Activated CD4-positive, alpha-beta T cell treated with anti-CD3 and anti-CD28 coated beads for 48 hours (primary cell): ENCODE measurements around the gene HPCAL1.

Source experiments
- DNase-seq: peaks from one replicate; pipeline ENCODE4 v3.0.0-alpha.2; 2020

Gene HPCAL1

DNA sequence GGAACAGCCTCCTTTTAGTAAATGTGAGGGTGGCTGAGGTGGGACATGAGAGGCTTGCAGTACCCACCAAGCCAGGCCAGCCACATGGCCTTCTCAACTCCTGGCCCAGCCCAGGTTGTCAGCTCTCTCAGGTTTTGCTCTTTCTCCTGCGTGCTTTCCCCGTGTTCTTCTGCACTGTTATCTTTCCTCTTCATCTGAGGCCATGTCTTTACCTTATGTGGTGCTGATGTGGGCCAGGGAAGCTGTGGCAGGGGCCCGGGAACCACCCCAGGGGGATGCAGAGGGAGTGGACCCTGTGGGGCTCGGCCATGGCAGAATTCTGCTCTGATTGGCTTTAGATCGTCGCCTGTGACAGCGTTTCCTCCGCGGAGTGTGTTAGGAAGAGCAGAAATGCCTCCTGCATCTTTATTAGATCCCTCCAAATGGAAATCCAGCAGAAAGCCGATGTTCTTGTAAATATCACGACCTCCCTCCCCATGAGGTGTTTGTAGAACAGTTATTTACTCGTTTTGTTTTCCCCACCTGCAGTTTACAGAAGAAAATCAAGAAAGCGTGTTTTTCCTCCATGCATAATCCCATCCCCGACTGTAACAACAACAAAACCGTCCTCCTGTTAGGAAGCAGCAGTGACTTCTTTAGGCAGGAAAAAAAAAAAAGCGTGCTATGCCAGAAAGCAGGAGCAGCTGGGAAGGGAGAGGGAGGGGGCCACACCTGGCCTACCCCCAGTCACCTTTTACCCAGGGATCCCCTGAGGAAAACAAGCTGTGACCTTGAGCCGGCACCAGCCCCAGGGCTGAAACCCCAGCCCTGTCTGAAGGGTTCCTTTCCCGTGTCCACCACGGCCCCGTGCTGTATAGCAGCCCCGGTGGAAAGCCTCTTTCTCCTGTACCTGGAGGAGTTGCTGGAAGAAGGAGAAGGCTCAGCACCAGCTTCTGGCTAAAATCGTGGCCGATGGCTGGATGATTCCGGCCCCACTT is 54.8 kb downstream of the HPCAL1 start:
- no peak for DNase-seq

DNA sequence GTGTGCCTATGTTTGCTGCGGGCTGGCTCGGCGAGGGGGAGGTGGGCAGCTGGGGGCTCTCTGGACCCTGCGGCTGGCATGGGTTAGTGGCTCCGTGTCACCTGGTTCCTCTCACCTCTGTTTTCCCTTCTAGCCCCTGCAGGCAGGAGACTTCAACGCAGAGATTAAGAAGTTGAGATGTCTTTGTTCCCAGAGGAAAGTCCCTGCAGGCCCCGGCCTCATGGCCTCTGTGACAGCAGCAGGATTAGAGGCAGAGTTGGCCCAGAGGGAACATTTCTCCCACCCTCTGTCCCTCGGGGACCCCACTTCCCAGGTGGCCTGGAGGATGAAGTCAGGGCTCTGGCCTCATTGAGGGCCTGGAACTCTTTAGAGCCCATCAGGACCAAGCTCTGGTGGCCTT is 56.5 kb downstream of the HPCAL1 start:
- DNase-seq: no peak

DNA sequence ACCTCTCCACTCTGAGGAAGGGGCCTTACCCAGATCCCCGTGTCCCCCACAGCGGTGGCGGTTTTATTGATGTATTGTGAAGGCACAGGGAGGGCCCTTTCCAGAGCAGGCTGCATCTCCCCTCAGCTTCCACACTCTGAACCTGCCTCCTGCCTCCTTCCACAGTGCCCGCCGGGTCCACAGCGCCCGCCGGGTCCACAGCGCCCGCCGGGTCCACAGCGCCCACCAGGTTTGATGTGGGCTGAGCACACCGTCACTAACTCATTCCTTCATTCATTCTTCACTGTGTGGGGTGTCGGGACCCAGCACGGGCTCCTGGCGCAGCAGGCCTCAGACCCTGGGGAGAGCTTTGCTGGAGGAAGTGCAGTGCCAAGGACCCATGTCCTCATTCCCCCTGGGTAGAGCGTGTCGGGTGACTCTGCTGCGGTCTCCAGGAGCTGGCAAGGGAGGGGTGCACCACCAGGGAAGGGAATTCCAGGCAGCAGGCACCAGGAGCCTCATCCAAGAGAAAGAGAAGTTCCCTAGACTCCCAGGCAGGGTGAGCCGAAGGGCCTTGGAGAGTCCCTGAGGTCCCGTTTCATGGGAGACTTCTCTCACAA is 57.1 kb downstream of the HPCAL1 start:
- DNase-seq: no peak

DNA sequence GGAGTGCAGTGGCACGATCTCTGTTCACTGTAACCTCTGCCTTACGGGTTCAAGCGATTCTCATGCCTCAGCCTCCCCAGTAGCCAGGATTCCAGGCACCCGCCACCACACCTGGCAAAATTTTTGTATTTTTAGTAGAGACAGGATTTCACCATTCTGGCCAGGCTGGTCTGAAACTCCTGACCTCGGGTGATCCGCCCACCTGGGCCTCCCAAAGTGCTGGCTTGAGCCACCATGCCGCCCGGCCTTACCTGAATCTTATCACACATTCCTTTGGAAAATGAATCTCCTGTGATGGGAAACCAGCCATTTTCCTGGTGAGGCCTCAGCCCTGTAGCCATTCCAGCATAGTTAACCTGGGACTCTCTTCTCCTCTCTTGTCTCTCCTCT is 57.8 kb downstream of the HPCAL1 start:
- no peak for DNase-seq

DNA sequence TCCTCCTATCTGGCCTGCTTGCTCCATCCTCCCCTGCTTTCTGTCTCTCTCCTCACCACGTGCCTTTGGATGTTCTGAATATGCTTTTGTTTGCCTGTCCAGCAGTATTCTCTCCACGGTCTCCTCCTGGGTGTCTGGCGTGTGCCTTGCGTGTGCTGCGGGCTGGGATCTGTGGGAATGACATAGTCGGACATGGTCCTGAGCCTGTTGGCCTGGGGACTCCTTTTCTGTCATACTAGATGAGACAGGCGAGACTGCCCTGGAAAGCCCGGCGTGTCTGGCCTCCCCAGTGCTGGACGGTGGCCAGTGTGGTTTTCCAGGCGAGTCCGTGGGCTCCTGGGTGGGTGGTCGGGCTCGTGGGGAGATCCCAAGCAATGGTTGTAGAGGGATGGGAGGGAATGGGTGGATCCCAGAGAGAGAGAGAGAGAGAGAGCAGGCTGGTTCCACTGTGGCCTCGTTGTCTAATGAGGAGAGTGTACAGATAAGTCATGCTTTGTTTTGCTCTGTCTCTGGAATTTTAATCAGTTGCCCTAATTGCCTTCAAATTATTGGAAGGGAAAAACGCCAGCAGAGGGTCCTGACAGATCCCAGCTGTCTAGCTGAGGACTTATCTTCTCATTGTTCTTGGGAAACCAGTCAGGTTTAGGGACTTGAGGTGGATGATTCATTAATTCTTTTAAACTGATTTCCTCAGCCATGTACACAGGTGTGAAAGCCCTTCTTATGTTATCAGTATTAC is 58.3 kb downstream of the HPCAL1 start:
- DNase-seq: no peak

DNA sequence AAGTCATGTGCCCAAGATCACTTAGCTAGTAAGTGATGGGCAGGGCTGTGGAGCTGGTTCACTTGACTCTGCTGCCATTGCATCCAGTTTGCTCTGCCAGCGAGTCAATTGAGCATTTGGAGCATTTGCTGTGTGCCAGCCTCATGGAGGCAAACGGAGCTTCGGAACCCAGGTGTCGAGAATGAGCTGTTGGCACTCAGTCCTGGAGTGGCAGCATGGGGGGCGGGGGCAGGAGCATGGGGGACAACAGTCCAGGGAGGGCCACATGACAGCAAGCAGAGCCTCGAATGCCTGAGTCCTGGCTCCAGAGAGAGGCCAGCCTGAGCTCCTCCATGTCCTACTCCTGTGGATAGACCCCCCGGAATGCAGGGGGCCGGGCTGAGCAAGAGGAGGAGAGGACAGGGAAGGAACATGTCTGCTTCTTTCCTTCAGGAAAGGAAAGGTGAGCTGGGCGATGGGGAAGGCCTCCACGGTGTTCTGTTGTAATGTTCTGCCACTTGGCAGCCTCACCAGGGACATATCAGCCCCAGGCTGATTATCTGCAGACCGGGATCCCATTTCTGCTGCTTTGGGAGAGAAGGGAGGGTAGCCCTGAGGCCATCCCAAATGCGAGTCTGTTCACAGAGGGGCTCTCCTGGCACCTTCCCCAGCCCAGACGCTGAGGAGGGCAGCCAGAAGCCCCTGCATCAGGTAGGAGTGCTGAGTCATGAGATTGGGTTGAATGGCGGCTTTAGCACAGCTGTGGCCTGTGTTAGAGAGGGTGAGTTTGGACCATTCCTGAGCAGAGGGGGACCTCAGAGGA is 59.6 kb downstream of the HPCAL1 start:
- no peak for DNase-seq

DNA sequence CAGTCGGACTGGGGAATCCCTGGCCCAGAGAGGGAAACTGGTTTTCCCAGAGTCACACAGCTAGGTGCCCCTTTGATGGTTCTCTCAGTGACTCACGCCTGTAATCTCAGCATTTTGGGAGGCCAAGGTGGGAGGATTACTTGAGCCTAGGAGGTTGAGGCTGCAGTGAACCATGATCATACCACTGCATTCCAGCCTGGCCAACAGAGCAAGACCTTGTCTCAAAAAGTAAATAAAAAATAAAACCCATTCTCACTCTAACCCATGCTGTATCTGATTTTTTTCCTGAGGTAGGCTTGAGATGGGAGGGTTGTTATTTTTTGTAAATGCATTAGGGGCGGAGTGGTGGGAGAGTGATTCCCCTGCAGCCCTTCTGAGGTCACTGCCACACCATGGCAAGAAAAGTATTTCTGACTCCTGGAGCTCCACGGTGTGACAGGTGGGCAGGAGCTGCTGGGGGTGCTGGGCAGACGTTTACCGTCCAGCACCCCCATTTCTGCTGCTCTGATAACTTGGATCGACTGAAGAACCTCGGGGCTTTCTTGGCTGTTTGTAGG is 60.3 kb downstream of the HPCAL1 start:
- no peak for DNase-seq

DNA sequence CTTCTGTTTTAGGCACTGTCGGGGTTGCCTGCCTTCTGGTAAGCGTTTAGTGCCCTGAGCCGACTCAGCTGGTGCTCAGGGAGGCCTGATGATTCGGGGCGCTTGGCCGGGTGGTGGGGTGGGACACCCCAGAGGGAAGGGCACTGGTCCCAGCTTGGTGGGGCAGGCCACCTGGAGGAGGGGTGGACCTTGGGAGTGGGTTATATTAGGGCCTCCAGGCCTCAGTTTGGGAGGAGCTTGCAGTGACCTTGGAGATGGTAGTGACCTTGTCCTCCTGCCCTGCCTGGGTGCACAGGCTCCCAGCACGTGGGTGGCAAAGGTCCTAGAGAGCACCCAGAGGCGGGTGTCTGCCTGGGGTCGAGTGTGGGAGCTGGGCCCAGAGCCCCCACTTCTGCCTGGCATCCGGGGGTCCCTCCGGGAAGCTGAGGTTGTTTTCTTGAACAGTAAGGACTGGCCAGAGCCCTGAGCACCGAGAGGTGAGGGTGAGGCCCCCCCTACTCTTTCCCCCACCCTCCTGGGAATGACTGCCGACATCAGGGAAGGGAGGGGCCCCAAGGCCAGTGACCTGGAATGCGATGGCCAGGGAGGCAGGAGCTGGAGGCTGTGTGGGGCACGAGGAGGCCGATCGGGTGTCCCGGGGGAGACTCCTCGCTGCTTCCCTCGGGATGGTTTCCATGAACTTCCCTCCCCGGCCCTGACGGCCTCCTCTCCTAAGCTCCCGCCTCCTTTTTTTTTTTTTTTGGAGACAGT is 61.3 kb downstream of the HPCAL1 start:
- DNase-seq: no peak

DNA sequence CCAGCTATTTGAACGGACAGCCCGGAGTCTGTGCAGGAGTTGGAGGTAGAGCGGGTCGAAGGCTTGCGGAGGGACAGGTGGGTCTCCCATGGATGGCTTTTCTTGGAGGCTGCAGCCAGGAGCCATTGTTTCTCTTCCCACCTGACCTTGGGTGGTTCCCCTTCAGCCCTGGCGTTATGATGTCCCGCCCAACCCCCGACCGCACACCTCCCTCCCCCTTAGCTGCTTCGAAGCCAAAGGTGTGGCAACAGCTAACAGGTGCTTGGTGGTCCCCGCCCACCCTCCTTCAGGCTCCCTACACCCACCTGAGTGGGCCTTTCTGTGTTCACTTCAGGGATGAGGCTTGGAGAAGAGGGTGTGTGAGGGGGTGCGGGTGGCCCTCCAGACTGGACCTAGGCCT is 62.7 kb downstream of the HPCAL1 start:
- no peak for DNase-seq

DNA sequence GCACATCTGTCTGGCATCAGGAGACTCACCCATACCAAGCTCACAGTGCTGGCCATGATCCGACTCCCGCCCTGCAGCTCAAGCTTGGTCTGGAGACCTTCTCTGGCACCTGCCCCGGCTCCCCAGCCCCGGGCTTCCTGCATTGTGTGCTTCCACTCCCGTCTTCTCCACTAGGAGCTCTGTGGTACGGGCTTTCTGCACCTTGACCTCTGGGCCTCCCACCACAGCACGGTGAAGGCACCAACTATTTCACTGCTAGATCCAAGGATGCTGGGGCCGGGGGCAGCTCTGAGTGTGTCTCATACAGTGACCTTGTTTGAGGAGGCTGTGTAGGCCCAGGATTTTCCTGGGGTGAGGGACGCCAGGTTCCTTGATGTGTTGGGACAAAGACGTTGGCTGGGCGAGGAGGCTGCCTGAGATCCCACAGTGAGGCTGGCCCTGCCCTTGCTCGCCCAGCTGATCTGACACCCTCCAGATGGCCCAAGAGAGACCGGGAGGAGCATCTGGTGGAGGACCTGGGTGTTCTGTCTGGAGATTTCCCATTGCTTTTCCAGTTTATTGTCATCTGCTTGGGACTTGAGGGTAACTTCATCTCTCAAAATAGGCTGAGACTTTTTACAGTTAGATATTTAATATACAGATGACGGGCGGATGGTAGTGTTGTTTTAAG is 64.0 kb downstream of the HPCAL1 start:
- DNase-seq: no peak

DNA sequence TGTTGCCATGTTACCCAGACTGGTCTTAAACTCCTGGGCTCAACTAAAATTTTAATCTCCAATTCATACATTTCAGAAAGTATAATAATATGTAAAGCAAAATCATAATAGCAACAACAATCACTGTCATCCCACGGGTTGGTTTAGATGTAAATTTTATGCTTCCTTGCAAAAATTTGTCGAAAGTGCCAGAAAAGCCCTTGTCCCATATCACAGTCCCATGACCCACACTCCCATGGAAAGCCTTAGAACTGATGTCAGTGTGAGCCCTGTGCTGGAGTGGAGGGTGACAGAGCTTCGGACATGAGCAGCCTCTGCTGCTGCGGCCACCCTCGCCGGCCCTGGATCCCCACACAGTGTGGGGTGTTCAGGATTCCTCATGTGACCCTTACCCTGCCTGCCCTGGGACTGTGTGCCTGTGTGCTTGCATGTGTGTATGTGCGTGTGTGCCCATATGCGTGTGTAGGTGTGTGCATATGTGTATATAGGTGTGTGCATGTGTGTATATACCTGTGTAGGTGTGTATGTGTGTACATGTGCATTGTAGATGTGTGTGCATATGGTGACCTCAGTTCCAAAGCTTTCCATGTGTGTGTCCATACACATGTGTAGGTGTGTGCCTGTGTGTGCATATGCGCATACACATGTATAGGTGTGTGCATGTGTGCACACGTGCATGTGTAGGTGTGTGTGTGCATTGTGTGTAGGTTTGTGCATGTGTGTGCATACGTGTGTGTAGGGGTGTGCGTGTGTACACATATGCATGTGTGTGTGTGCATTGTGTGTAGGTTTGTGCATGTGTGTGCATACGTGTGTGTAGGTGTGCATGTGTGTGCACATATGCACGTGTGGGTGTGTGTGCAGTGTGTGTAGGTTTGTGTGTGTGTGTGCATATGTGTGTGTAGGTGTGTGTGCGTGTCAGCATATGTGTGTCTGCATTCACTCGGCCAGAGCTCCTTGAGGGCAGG is 65.1 kb downstream of the HPCAL1 start:
- no peak for DNase-seq

DNA sequence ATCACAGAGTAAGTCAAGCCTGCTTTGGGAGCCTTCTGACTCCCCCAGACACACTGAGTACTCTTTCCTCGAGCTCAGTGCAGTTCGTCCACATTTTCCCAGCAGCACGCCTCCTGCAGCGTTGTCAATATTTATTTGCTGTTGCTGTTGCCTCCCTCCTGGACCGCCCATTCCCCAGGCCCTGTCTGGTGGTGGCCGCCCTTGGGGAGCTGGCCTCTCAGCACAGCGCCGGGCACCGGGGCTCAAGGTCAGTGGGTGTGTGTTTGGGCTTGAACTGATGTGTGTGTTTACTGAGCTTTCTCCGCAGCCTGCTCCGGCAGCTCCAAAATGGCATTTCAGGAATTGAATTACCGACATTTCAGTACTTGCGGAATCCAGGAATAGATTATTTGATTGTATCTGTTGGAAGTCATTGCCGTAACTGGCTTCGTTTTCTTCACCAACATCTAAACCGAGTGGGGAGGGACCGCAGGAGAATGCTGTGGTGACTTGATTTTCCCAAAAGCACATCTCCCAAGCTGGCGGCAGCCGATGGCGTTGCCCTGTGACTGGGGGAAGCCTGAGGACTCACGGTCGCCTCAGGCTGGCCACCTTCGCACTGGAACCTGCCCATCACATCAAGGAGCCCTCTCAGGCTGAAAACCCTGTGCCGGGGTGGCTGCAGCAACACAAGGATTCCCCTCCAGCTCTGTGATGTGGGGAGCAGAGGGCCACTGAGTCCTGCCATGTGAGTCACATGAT is 66.0 kb downstream of the HPCAL1 start:
- no peak for DNase-seq

DNA sequence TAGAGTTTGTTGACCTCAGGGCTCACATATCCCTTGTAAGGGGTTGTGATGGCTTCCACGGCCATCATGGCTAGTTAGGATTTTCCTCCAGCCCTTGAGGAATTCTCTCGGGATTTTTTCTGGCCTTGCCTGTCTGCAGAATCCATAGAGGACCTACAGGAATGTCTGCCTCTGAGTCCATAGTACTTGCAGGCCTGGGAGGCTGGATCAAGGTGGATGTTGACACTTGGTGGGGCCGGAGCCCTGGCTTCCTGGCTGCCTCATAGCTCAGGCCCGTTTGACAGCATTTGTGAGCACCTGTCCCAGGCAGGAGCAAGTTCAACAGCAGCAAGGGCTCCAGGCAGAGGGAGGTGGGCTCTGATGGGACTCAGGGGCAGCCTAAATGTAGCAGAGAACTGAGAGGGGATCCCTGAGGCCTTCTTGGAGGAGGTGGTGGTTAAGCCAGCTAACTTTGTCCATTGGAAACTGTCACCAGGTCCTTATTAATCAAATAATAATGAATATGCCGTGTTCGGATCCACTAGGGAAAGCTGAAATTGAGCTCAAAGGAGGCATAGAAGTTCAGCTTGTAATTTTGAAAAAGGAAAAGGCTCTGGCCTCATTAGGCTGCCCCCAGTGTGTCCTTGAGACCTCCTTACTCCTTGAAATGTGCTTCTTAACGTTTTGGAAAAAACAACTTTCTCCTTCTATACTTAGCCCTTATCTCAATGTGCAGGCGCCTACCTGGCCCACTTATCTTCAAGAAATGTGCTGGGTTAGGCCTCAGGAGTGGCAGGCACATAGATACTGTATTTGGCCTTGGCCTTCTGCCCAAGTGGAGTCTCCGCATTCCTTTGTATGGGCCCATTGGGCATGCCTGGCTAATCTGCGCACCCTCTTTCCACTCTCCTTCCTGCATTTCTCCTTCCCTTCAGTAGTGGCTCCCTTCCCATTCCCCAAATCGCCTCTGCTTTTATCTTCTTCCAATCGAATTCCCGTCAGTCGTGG is 66.9 kb downstream of the HPCAL1 start:
- no peak for DNase-seq

DNA sequence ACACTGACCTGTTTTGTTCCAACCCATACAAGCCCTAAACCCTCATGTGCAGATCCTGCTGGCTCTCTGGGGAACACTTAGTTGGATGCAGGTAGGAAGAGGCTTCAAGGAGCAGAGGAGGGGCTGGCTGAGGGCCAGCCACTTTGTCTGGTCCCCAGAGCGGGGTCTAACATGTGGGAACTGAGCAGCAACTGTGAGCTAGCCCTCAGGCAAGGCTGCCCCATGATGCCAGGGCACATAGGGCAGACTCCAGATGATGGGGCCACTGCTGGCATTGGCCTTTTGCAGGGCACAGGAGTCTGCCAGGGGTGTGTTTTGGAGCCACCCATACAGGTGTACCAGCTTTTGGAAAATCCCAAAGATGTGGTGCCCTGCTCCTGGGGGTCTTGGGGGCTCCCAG is 67.7 kb downstream of the HPCAL1 start:
- no peak for DNase-seq

DNA sequence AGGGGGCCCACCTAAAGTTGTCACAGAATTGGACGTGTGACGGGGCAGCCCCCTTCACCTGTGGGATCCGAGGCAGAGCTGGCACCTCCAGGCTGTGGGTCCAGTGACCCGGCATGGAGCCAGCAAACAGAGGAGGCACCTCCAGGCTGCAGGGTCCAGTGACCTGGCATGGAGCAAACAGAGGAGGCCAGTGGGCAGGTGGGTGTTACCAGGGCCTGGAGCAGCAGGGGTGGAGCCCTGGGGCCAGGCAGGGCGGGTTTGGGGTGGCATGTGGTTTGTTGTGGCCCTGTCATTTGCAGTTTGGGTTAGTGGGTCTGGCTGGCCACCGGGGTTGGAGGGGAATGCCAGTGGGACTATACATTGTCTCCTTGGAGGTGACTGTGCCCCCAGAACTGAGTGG is 68.2 kb downstream of the HPCAL1 start:
- DNase-seq: no peak

DNA sequence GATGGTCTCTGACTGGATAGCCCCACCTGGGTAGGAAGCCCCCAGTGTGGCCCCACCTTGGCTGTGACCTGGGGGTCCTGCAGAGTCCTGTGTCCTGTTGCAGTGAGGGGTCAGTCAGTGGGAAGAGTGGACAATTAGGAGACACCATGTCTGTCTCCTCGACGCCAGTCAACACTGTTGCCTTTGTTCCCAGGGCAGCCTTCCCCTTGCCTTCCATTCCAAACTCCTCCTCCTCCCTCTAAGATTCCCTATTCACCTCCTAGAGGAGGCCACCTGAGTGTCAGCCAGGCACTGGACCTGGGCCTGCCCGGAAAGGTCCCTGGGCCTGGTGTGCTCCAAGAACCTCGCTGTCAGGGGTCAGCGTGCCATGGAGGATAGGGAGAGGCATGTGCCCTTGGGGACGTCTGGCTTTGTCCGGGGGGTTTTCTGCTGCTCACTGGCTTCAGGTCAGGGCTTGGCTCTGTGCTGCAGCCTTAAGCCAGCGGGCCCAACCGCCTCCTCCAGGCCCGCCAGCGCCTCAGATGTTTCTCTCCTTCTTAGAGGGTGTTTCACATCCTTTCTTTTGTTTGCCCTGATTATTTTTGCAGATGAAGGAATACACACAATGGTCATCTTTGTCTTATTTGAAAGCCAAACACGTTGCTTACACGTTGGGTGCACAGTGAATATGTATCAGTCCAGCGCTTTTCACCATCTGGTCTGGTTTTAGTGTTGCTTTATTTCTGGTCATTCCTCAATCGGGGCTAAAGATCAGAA is 68.9 kb downstream of the HPCAL1 start:
- DNase-seq: no peak

DNA sequence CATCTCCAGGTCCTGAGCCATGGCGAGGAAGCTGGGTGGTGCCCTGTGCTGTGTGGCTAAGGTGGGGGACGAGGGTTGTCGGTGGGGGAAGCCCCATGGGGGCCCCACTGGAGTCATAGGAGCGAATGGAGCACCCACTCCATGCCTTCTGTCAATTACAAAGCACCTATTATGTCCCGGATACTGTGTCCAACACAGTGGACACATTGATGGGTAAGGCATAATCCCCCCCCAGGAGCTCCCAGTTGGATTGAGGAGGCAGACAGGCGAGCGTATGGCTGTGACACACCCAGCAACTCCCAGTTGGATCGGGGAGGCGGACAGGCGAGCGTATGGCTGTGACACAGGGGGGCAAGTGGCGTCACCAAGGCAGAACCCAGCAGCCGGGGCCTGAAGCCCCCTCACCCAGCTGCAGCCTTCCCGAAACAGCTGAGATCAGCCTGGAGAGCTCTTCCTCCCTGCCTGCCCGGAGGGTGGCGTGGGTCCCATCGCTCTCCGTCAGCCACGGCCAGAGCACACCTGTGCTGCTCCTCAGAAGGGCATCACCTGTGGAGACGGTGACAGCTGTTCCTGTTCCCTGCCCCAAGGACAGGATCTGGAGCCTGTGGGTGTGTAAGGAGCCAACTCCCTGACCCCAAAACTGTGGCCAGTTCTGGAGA is 69.6 kb downstream of the HPCAL1 start:
- no peak for DNase-seq
